Measurements from ENCODE around the gene STN1. TPM values are rescaled to one million over a fixed set of nuclear protein-coding genes. Genes with fewer than 3 reads are reported as not detected.

Gene STN1
- total and polyA plus RNA-seq, 10 of the 15 experiments (the other 5 are each of a cell fraction or from before 2014, with no cell fraction given), result 22.2 to 31.8 (median 28.5) TPM

DNA sequence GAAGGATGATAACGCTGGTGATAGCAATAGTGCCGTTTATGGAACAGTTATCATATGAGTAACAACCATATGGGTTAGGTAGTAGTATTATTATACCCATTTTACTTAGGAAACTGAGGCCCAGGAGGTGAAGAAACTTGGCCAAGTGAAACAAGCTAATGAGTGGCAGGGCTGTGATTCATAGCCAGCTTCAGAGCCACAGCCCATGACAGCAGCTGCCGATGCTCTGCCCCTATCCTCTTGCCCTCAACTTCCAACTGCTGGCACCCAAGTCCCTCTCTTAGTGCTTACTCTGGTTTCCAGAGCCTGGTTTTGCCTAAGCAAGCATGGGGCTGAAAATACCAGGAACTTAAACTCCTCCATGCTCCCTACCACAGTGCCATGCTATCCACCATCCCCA lies 74.9 kb downstream of the STN1 start (continued):
- no peak for TF ChIP-seq MEF2B (IDR thresholded peaks at IDR 0.05; ENCODE audit: partially characterized antibody, poor library complexity, severe bottlenecking)
- no peak for TF ChIP-seq FOS (IDR thresholded peaks at IDR 0.05; ENCODE audit: borderline replicate concordance, extremely low read depth, insufficient read length)
- no peak for TF ChIP-seq NFYA (IDR thresholded peaks at IDR 0.05; ENCODE audit: borderline replicate concordance, low read depth, low read length)
- no peak for TF ChIP-seq ATF2 (IDR thresholded peaks at IDR 0.05; ENCODE audit: low read length)
- no peak for TF ChIP-seq SMAD1 (IDR thresholded peaks at IDR 0.05; ENCODE audit: low read depth, partially characterized antibody)

- ChIA-PET SMC1A (ENCODE audit: uncharacterized antibody, unreplicated experiment) (interaction anchor here (1.7 kb wide), 1 partner anchor 130 kb away, joined by 4 read pairs; no protein-coding TSS in a partner anchor), RAD21 (ENCODE audit: unreplicated experiment) (interaction anchor here (0.8 kb wide), 1 partner anchor 130 kb away, joined by 3 read pairs; no protein-coding TSS in a partner anchor), CTCF (interaction anchor here (1.0 kb wide), 1 partner anchor 156 kb away, joined by 3 read pairs; no protein-coding TSS in a partner anchor), POLR2A (no interaction called here)
- Histone ChIP-seq H3K27me3 (replicated peaks in 1 of 2; ENCODE audit: control insufficient read depth in 2 of 2, insufficient read depth in 2 of 2, low read length in 1 of 2) (no peaks in the 10 kb centered on the region), H3K9ac (ENCODE audit: control insufficient read depth, insufficient read depth, low read length) (no peak overlapping the region), H4K20me1 (ENCODE audit: control insufficient read depth, insufficient read depth) (no peaks in the 10 kb centered on the region), H2AFZ (ENCODE audit: control insufficient read depth, low read depth, low read length) (no peak overlapping the region), H3K4me1 (ENCODE audit: control insufficient read depth, insufficient read depth, low read length) (no peaks in the 10 kb centered on the region), H3K4me2 (ENCODE audit: control insufficient read depth, insufficient read depth) (no peak overlapping the region), H3K36me3 (ENCODE audit: control insufficient read depth in 2 of 2, insufficient read depth in 2 of 2, low read length in 1 of 2) (no peaks in the 10 kb centered on the region), H3K27ac (ENCODE audit: control insufficient read depth, insufficient read depth) (no peak overlapping the region), H3K79me2 (ENCODE audit: control insufficient read depth, insufficient read depth, low read length) (no peaks in the 10 kb centered on the region), H3K9me3 (replicated peaks; ENCODE audit: control insufficient read depth, insufficient read depth, low read length) (no peaks in the 10 kb centered on the region), H3K4me3 (no peak overlapping the region)
- WGBS (ENCODE audit: insufficient coverage, insufficient replicate concordance, low lambda C conversion rate, missing lambda C conversion rate), result 31% methylated on average over 7 of the region's 7 CpGs
- FAIRE-seq, result no peak
- intact Hi-C loops (cut with micrococcal nuclease; ENCODE audit: unreplicated experiment), result no loop called here
- ATAC-seq, result no peak
- no TSS peak for BruUV-seq (replicated peaks)
- no peak for DNase-seq (ENCODE audit: low read depth, low spot score)
- in situ Hi-C loops (cut with MboI), result no loop called here
- TF ChIP-seq, protein P1, sequence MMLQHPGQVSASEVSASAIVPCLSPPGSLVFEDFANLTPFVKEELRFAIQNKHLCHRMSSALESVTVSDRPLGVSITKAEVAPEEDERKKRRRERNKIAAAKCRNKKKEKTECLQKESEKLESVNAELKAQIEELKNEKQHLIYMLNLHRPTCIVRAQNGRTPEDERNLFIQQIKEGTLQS (IDR thresholded peaks at IDR 0.05; ENCODE audit: borderline replicate concordance, extremely low read depth, low read depth, low read length), result no peak
- TF ChIP-seq ZNF24 (IDR thresholded peaks at IDR 0.05), result no peak
- TF ChIP-seq EZH2 (IDR thresholded peaks at IDR 0.05; ENCODE audit: borderline replicate concordance, control insufficient read depth, low read depth, low read length), result no peak
- no peak for TF ChIP-seq NR2F1 (conservative IDR thresholded peaks at IDR 0.05)
- no peak for TF ChIP-seq SRF (IDR thresholded peaks at IDR 0.05; ENCODE audit: low read depth in 2 of 2, low read length in 2 of 2)
- TF ChIP-seq BHLHE40 (IDR thresholded peaks at IDR 0.05; ENCODE audit: borderline replicate concordance in 1 of 2, low read depth in 2 of 2, low read length in 1 of 2), result no peak
- TF ChIP-seq RAD51 (IDR thresholded peaks at IDR 0.05), result no peak
- TF ChIP-seq TARDBP (IDR thresholded peaks at IDR 0.05; ENCODE audit: borderline replicate concordance), result no peak
- no peak for TF ChIP-seq MEF2A (IDR thresholded peaks at IDR 0.05; ENCODE audit: insufficient read depth, low read depth, low read length)
- TF ChIP-seq RELB (IDR thresholded peaks at IDR 0.05; ENCODE audit: low read depth), result no peak
- TF ChIP-seq MTA3 (IDR thresholded peaks at IDR 0.05; ENCODE audit: borderline replicate concordance, low read length), result no peak
- no peak for TF ChIP-seq MYC (IDR thresholded peaks at IDR 0.05; ENCODE audit: insufficient read depth, insufficient read length, insufficient replicate concordance, low read length, severe bottlenecking)
Measured at GRCh38 chr10:103842605-103843004, 75.4 kb downstream of the STN1 start.

Data from GM12878 (cell line).